HuH-7.5 (cell line): ENCODE measurements around the gene HGS.
"Not testable (repeated sequence)": the region's sequence is repeated elsewhere in the genome, so short reads cannot be mapped to it uniquely, and the experiment has no call there.

Experiments used
- DNase-seq: peaks from one replicate; pipeline ENCODE4 v3.0.0; 2011; ENCODE audit warnings: low spot score

HGS gene

GRCh38 chr17:81720267-81721071 is 36.7 kb downstream of the HGS start:
- no peak for DNase-seq

- no peak for DNase-seq
These were observed 38.6 kb downstream of the HGS start for GRCh38 chr17:81722184-81723120.

GRCh38 chr17:81723651-81724209 is 39.9 kb downstream of the HGS start:
- no peak for DNase-seq

- DNase-seq, result no peak
These were observed 41.6 kb downstream of the HGS start for GRCh38 chr17:81725439-81725838.

GRCh38 chr17:81726004-81726403 is 42.2 kb downstream of the HGS start:
- no peak for DNase-seq

GRCh38 chr17:81727324-81728031 is 43.7 kb downstream of the HGS start:
- peak; percentile 66 for DNase-seq

- DNase-seq, result peak; percentile 98
These were observed 49.9 kb downstream of the HGS start for GRCh38 chr17:81733507-81734404.

- no peak for DNase-seq
These were observed 50.8 kb downstream of the HGS start for GRCh38 chr17:81734405-81735263.

- DNase-seq, result peak; percentile 49
These were observed 51.7 kb downstream of the HGS start for GRCh38 chr17:81735264-81736102.

GRCh38 chr17:81737947-81738800 is 54.4 kb downstream of the HGS start:
- DNase-seq, result no peak

GRCh38 chr17:81738801-81739393 is 55.1 kb downstream of the HGS start:
- no peak for DNase-seq

GRCh38 chr17:81739593-81739992 is 55.8 kb downstream of the HGS start:
- DNase-seq, result not testable (repeated sequence)

GRCh38 chr17:81740395-81740961 is 56.7 kb downstream of the HGS start:
- no peak for DNase-seq

GRCh38 chr17:81741049-81741593 is 57.3 kb downstream of the HGS start:
- DNase-seq, result no peak

GRCh38 chr17:81741594-81742452 is 58.0 kb downstream of the HGS start:
- no peak for DNase-seq
